Stimulated activated CD4-positive, alpha-beta T cell treated with anti-CD3 and anti-CD28 coated beads, Interleukin-2, amount 100 ng/mL, for 48 hours (primary cell): ENCODE data around the gene NTN5.
"Not testable (repeated sequence)": the region's sequence is repeated elsewhere in the genome, so short reads cannot be mapped to it uniquely, and the experiment has no call there.

Experiments
- DNase-seq, 2 donors: peaks; one replicate each; pipeline ENCODE4 v3.0.0-alpha.2; 2020

Gene NTN5

DNA sequence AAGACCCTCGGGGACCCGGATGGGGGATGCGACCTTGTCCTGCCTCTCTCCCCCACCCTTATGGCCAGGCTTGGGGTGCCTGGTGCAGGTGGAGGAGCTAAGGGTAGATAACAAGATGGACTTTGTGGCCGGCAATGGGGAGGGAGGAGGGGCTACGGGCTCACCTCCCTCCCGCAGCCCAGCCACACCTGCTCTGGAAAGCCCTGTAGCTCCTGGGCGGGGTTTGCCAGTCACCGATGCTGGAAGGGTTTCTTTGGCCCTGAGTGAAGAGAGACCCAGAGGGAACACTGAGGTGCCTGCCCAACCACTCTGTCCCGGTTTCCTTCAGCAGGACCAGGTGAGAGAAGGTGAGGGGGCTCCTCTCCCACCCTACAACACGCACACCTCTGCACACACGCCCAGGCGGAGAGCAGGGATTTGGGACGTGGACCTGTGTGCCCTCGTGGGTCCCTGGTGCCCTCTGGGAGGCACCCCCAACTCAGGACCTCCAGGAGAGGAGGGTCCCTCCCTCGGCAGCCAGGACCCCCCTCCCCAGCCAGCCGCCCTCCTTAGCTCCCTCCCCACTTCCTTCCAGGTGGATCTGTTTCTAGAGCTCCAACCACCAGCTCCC, 23.0 kb upstream of the NTN5 start, which contains the start of gene FUT2:
Gene FUT2 (plus strand): TSS at position 229 of the 610 bp plus-strand sequence. CDS start 6,986 bp downstream, outside the sequence.
- no peak for DNase-seq

DNA sequence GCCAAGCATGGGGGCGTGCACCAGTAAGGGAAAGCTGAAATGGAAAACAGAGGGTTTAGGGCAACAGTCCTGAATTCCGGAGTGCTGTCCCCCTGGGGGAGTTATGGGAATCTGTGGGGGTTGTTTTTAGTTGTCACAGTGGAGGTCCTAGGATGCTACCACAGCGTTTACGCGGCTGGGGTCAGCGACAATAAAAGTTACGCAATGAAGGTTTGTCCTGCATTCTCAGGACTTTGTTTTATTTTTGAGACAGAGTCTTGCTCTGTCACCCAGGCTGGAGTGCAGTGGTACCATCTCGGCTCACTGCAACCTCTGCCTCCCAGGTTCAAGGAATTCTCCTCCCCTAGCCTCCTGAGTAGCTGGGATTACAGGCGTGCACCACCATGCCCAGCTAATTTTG, 20.8 kb upstream of the NTN5 start:
- DNase-seq: not testable (repeated sequence)

DNA sequence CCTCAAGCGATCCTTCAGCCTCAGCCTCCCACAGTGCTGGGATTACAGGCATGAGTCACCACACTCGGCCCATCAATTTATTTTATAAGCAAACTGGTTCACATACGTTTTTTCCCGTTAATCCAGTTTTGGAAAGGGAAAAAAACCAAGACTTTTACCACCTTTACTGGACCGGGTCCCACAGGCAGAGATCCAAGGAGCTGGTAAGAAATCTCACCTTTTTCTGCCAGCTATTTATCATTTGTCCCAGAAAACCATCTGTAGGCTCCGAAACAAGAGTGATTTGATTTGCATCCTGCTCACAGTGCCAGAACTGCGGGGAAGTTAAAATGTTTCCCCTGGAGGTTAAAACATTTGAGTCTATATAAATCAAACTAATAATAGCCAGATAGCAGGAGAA, 16.6 kb upstream of the NTN5 start:
- no peak for DNase-seq

DNA sequence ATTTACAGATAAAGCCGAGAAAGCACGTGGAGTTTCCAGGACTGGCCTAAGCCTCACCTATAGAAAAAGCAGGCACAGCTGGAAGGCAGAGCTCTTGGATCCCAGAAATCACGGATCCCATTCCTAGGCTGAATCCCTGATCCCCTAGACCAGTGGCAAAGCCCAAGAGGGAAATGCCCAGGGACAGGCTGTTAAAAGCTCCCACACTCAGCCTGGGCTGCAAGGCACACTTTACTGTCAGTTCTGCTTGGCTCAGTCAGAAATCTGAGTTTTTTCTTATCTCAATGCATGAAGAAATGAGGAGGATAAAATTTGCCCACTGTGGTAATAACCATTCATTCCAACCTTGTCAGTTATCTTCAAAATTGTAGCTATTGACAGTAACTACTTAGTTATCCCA, 15.0 kb upstream of the NTN5 start:
- no peak for DNase-seq

DNA sequence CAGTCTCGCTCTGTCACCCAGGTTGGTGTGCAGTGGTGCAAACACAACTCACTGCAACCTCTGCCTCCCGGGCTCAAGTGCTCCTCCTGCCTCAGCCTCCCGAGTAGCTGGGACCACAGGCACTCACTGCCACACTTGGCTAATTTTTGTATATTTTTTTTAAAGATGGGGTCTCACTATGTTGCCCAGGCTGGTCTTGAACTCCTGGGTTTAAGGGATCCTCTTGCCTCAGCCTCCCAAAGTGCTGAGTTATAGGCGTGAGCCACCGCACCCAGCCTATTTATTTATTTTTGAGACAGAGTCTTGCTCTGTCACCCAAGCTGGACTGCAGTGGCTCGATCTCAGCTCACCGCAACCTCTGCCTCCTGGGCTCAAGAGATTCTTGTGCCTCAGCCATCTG, 13.8 kb upstream of the NTN5 start:
- not testable (repeated sequence) for DNase-seq

DNA sequence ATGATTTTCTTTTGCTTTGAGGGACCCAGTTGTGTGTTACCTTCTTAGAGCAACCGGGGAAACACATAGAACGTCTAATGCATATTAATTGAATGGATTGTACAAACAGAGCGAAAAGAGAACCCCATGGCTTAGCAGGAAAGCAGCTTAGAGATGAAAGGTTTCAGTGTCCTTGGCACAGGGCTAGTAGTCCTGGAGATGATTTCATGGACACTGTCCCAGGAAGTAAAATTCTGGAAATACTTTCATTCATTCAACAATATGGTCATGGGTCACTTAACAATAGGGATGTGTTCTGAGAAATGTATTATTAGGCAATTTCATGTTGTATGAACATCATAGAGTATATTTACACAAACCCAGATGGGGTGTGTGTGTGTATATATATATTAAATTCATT, 13.3 kb upstream of the NTN5 start:
- no peak for DNase-seq

DNA sequence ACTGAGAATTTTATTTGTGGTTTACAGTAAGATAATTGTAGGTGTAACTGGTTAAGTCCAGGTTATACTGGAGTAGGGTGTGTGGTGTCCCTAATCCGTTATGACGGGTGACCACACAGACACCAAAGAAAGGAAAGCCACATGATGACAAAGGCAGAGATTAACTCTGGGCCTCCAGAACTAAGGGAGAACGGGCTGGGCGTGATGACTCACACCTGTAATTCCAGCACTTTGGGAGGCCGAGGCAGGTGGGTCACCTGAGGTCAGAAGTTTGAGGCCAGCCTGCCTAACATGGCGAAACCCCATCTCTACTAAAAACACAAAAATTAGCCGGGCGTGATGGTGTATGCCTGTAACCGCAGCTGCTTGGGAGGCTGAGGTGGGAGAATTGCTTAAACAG, 12.8 kb upstream of the NTN5 start:
- no peak for DNase-seq

DNA sequence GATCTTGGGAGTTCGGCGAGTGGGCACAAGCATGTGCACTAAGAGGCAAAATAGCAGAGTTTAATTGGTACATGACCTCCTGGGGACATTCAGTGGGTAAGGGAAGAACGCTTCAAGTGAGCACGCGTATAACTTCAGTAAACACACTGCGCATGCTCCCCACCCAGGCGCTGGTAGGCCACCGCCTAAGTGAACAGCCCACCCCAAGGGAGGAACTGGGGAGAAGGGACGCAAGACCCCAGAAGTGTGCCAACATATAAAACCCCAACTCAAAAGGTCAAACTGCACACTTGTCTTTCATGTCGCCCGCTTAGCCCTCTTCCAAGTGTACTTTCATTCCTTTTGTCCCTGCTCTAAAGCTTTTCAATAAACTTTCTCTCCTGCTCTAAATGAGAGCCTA, 10.5 kb upstream of the NTN5 start:
- peak in 1 of 2 donors; percentile 16 for DNase-seq

DNA sequence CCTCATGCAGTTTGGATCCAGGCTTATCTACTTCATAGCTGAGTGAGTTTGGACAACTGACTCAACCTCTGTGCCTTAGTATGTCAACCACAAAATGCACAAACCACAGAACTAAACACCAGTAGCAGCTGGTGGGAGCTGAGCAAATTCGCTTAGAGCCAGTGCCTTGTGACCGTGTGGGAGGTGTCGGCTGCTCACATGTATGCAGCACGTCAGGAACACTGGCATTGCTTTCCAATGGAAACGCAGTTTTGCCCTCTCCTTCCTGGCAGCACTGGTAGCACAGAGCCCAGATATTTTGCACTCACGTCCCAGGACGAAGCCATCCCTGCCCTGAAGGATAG, 8.3 kb upstream of the NTN5 start:
- DNase-seq: no peak

DNA sequence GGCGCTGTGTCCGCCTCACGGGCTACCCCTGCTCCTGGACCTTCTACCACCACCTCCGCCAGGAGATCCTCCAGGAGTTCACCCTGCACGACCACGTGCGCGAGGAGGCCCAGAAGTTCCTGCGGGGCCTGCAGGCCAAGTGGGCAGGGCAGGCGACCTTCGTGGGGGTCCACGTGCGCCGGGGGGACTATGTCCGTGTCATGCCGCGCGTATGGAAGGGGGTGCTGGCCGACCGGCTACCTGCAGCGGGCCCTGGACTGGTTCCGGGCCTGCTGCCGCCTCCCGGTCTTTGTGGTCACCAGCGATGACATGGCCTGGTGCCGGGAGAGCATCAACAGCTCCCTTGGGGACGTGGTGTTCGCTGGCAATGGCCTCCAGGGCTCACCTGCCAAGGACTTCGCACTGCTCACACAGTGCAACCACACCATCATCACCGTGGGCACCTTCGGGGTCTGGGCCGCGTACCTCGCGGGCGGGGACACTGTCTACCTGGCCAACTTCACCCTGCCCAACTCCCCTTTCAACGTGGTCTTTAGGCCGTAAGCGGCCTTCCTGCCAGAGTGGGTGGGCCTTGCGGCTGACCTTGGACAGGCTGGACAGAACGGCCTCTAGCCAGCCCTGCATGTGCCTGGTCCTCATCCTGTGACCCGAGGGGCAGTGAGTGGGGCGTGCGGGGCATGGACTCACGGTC, 7.8 kb upstream of the NTN5 start:
- no peak for DNase-seq

DNA sequence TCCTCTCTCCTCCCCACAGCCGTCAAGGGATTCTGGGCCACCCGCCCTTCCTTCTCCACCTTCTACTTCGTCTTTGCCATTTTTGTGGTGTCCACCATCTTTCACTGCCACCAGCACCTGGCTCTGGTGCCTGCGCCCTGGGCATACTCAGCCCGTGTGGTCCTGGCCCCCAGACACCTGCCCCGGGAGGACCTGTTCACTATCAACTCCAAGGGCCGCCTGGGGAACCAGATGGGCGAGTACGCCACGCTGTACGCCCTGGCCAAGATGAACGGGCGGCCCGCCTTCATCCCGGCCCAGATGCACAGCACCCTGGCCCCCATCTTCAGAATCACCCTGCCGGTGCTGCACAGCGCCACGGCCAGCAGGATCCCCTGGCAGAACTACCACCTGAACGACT, 7.2 kb upstream of the NTN5 start:
- not testable (repeated sequence) for DNase-seq

DNA sequence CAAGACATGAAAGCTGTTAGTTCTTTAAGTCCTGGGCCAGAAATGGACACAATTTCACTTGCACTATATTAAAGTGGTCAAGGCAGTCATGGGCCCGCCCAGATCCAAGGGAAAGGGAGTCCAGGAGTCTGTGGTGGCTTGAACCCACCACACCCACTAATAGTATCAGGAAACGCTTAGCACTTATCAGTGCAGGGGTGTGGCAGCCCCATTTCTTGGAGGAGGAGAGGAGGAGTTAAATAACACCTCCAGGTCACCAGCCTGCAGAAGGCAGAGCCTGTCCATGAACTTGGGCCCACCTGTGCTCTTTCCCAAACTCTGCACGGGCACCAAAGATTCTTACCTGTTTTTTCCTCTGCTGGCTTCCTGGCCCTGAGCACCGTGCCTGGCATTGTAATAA, 5.4 kb upstream of the NTN5 start:
- no peak for DNase-seq

DNA sequence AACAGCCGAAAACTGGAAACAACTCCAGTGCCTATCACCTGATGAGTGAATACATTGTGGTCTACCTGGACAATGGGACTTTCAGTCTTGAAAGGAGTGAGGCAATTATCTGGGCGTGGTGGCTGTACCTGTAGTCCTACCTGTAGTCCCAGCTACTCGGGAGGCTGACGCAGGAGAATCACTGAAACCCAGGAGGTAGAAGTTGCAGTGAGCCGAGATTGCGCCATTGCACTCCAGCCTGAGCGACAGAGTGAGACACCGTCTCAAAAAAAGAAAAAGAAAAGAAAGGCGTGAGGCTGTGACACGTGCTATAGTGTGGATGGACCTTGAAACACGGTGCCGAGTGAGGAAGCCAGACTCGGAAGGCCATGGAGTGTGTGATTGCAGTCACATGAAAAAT, 4.1 kb upstream of the NTN5 start:
- no peak for DNase-seq

DNA sequence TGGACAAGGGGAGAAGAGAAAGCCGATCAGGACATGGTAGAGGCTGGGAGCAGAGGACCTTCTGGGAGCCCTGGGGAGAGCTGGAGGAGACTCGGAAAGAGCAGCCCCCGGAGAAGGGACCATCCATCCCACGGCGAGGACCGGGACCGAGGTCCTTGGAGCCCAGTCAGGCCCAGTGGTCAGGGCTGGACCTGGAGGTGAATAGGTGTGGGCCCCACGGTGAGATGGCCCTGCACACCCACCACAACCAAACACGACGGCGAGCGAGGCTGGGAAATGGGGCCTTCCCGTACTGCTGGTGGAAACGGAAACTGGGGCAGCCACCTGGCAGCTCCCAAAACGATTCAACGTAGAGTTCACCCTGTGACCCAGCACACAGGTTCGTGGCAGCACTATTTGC, 3.7 kb upstream of the NTN5 start:
- DNase-seq: no peak

DNA sequence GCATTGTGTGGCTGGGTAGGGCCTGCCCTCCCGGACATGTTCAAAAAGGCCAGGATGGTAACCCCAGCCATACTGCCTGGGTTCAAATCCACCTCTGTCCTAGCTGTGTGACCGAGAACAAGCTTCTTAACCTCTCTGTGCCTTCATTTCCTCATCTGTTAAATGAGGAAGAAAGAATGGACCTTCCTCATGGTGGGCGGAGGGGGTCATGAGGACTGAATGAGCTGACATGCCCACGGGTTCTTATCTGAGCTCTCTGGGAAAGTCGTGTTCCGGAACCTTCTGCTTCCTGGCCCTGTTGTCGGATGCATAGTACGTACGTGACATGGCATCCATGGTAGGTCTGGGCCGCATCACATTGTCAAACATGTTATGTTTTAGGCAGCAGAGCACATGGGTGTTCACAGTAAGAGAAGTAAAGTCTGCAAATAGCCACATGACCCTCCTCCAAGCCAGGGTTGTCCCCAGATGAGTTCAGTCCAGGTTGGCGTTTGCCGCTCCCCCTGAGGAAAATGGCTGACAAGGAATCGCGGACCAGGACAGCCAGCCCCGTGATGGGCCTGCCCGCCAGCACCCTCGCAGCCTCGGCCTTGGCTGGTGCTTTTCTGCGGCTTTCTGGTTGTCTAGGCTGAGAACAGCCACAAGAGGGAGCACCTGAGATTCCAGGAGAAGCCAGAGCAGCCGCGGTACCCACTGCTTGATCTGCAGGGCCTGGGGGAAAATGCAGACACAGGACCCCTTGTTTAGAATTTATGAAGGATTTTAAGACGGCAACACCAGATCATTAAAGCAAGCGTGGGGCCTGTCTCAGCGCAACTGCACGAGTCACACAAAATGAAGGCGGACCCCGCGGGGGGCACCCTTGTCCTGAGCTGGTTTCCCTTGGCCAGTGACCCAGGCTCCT, 2.4 kb upstream of the NTN5 start:
- peak; percentile 75 for DNase-seq

DNA sequence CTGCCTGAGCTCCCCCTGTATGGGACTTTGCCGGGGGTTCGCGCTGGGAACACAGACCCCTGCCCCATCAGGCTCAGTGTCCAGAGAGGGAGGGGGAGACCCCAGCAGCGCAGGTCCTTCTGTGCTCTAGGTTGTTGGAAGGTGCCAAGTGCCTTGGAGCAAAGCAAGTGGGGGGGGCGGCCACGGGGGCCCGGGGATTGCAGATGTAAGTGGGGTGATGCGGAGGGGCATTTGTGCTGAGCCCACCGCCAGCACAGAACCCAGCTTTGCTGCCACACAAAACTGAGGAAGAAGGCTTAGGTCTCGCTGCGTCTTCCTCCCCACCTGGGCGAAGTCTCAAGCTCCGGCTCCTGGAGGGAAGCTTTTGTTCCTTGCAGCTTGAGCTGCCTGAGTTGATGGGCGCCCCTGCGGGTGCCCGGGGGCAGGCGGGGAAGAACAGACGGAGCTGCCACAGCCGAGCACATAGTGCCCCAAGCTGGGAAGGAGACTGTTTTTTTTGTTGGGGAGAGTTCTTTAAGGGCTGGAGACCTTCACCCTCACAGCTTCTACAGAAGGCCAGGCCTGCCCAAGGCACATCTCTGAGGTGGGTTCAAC, 1.5 kb upstream of the NTN5 start:
- DNase-seq: no peak

DNA sequence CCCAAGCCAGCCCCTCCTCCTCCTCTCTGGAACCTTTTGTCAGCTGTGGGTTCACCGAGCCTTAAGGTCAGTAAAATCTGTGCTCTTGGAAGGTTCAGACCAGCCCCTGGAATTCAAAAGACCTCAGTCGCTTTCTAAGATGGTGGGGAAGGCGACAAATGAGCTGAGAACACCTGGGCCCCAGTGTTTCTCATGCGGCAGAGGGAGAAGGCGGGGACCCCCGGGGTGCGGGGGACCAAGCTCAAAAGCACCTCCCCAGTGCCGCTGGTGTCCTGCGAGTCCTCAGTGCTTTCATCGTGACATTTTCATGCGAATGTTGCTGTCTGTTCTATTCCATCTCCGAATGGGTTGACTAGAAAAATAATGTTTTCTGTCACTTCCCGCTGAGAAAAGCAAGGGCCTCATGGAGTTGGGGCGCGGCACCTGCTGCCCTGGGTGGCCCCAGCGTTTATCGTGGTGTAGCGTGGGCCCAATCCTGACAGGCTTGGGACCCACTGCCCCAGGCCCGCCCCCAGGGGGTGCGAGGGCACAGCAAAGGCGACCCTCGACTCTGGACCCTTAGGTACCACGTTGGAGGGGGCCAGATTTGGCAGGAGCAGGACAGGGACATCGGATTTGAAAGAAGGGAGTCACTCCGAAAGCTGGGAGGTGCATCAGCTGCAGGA, 751 bp upstream of the NTN5 start:
- no peak for DNase-seq

DNA sequence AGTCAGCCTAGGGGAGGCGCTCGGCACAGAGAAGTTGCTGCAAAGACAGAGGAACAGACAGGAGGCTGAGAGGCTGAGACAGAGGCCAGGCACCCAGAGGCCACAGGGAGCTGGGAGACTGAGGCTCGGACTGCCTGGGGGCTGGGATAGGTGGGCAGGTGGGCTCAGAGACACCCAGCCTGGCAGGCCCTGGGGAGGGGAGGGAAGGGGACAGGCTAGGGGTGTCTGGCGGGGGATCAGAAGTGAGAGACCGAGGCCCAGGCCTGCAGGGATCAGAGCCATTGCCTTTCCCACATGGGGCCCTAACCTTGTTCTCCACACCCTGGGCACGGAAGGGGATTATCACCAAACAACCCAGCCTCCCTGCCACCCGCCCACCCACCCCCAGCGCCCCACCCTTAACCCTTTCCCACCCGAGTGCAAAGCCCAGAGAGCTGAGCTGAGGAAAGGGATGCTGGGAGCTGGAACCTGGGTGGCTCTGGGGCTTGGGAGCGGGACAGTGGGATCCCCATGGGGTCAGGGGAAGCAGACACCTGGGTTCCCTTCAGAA, 1.3 kb downstream of the NTN5 start:
- no peak for DNase-seq

DNA sequence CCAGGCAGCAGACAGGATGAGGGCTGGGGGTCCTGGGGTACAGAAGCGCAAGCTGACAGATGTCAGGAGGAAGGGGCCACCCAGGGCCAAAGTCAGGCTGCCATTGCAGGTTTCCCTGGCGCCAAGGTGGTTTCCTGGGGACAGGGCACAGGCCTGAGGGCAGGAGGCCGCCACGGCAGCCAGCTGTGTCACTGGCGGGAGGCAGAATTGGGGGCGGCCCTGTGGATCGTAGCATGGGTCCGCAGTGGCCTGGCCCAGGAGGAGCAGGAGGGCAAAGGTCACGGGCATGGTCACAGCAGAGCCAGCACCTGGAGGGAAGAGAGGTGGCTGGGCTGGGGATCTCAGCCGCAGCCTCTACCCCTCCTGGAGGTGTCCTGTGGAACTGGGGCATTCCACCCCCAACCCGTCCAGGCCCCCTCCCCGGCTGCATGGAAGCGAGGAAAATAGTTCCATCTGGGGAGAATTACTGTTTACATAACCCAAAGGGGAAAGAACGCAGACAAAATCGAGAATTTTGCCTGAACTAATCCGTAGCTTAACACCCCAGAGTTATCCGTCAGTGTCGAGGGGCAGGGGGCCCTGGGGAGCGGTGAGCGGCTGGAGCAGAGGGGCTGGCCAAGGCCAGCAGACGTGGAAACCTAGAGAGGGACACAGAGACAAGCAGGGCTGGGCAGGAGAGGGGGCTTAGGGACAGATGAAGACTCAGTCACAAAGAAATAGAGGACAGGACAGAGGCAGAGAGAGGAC, 1.9 kb downstream of the NTN5 start:
- DNase-seq: no peak

DNA sequence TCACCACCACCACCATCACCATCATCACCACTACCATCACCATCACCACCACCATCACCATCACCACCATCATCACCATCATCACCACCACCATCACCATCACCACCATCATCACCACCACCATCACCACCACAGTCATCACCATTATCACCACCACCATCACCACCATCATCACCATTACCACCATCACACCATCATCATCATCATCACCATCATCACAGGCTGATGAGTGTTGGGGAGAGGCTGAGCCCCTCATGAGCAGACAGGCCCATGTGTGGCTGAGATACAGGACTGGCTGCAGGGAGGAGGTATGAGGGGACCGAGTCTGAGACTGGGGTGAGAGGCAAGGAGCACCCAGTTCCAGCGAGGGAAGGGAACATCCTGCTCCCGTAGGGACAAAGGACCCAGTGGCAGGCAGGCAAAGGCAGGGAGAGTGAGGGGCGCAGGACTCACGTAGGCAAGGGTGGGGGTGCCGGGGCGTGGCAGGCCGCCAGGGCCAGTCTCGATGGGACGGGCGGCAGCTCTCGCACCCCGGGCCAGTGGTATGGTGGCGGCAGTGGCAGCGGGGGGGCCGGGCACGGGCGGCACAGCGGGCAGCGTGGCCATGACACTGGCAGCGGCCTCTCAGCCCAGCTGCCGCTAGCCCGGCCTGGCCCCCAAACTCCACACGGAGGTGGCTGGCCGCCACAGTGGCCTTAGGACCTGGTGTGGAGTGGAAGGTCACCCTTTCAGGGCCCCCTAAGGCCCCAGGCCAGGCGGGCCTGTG, 2.7 kb downstream of the NTN5 start:
- DNase-seq: no peak

DNA sequence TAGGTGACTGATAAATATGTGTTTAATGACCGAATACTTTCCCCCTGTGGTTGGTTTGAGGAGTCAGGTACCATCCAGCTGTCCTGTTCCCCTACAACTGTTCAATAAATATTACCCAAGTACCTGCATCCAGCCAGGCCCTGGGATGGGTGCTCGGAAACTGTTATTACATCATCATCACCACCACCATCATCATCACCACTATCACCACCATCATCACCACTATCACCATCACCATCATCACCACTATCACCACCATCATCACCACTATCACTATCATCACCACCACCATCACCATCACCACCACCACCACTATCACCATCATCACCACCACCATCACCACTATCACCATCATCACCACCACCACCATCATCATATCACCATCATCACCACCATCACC, 4.1 kb downstream of the NTN5 start:
- no peak for DNase-seq
